ENCODE results near the gene FHIT.

The FHIT gene

GRCh38 chr3:60652829-60653228 lies 598.4 kb downstream of the FHIT start:
- DNase-seq (ENCODE audit: low read depth in 2 of 2, low spot score in 1 of 2), result no peak

GRCh38 chr3:60651799-60652198 lies 599.5 kb downstream of the FHIT start:
- DNase-seq (ENCODE audit: low read depth in 2 of 2, low spot score in 1 of 2), result no peak

- no peak for DNase-seq (ENCODE audit: low read depth in 2 of 2, low spot score in 1 of 2)
Observed at GRCh38 chr3:60650171-60650570, 601.1 kb downstream of the FHIT start.

- no peak for DNase-seq (ENCODE audit: low read depth in 2 of 2, low spot score in 1 of 2)
Observed at GRCh38 chr3:60645801-60646200, 605.5 kb downstream of the FHIT start.

GRCh38 chr3:60643831-60644230 lies 607.4 kb downstream of the FHIT start:
- DNase-seq (ENCODE audit: low read depth in 2 of 2, low spot score in 1 of 2), result no peak

GRCh38 chr3:60641354-60641753 lies 609.9 kb downstream of the FHIT start:
- DNase-seq (ENCODE audit: low read depth in 2 of 2, low spot score in 1 of 2), result no peak

- DNase-seq (ENCODE audit: low read depth in 2 of 2, low spot score in 1 of 2), result no peak
Observed at GRCh38 chr3:60636846-60637245, 614.4 kb downstream of the FHIT start.

- no peak for DNase-seq (ENCODE audit: low read depth in 2 of 2, low spot score in 1 of 2)
Observed at GRCh38 chr3:60633644-60634043, 617.6 kb downstream of the FHIT start.

GRCh38 chr3:60631509-60631908 lies 619.7 kb downstream of the FHIT start:
- DNase-seq (ENCODE audit: low read depth in 2 of 2, low spot score in 1 of 2), result no peak

- DNase-seq (ENCODE audit: low read depth in 2 of 2, low spot score in 1 of 2), result no peak
Observed at GRCh38 chr3:60630953-60631352, 620.3 kb downstream of the FHIT start.

GRCh38 chr3:60629816-60630215 lies 621.4 kb downstream of the FHIT start:
- no peak for DNase-seq (ENCODE audit: low read depth in 2 of 2, low spot score in 1 of 2)

GRCh38 chr3:60622349-60622748 lies 628.9 kb downstream of the FHIT start:
- DNase-seq (ENCODE audit: low read depth in 2 of 2, low spot score in 1 of 2), result no peak

GRCh38 chr3:60617188-60617587 lies 634.1 kb downstream of the FHIT start:
- no peak for DNase-seq (ENCODE audit: low read depth in 2 of 2, low spot score in 1 of 2)

GRCh38 chr3:60613769-60614303 lies 637.4 kb downstream of the FHIT start:
- no peak for DNase-seq (ENCODE audit: low read depth in 2 of 2, low spot score in 1 of 2)

- DNase-seq (ENCODE audit: low read depth in 2 of 2, low spot score in 1 of 2), result no peak
Observed at GRCh38 chr3:60610441-60611112, 640.7 kb downstream of the FHIT start.

GRCh38 chr3:60609446-60609845 lies 641.8 kb downstream of the FHIT start:
- no peak for DNase-seq (ENCODE audit: low read depth in 2 of 2, low spot score in 1 of 2)

GRCh38 chr3:60603860-60604259 lies 647.4 kb downstream of the FHIT start:
- DNase-seq (ENCODE audit: low read depth in 2 of 2, low spot score in 1 of 2), result no peak

- DNase-seq (ENCODE audit: low read depth in 2 of 2, low spot score in 1 of 2), result no peak
Observed at GRCh38 chr3:60600848-60601247, 650.4 kb downstream of the FHIT start.

GRCh38 chr3:60599586-60599985 lies 651.7 kb downstream of the FHIT start:
- no peak for DNase-seq (ENCODE audit: low read depth in 2 of 2, low spot score in 1 of 2)

GRCh38 chr3:60598671-60599070 lies 652.6 kb downstream of the FHIT start:
- DNase-seq (ENCODE audit: low read depth in 2 of 2, low spot score in 1 of 2), result no peak

GRCh38 chr3:60594025-60594424 lies 657.2 kb downstream of the FHIT start:
- DNase-seq (ENCODE audit: low read depth in 2 of 2, low spot score in 1 of 2), result no peak

- no peak for DNase-seq (ENCODE audit: low read depth in 2 of 2, low spot score in 1 of 2)
Observed at GRCh38 chr3:60591267-60591666, 660.0 kb downstream of the FHIT start.

- no peak for DNase-seq (ENCODE audit: low read depth in 2 of 2, low spot score in 1 of 2)
Observed at GRCh38 chr3:60588806-60589205, 662.4 kb downstream of the FHIT start.

Data from stimulated activated CD8-positive, alpha-beta memory T cell treated with anti-CD3 and anti-CD28 coated beads, Interleukin-4, amount 100 ng/mL, for 1 hour (primary cell).